Fibroblast of lung (primary cell): ENCODE data around the gene BCAN.

Source experiments
- EZH2 ChIP-seq: IDR thresholded peaks from 2 replicates; pipeline ENCODE4 v1.5.1; 2012; ENCODE audit warnings: low read length, control low read depth, mild to moderate bottlenecking; ENCODE audit errors: missing control alignments
- TF ChIP-seq, protein P1 (sequence below), 2 donors: IDR thresholded peaks in 1 of 2; conservative IDR thresholded peaks in 1 of 2; 1 replicate in 1 of 2; 2 replicates in 1 of 2; pipeline ENCODE4 v1.5.1; 2011 to 2012; ENCODE audit warnings: low read length in 2 of 2, control low read depth in 1 of 2, inconsistent platforms in 1 of 2, low read depth in 1 of 2, mild to moderate bottlenecking in 1 of 2

GRCh38 chr1:156596426-156596825 lies 45.5 kb upstream of the BCAN start:
- no peak for TF ChIP-seq EZH2
- TF ChIP-seq, protein P1, sequence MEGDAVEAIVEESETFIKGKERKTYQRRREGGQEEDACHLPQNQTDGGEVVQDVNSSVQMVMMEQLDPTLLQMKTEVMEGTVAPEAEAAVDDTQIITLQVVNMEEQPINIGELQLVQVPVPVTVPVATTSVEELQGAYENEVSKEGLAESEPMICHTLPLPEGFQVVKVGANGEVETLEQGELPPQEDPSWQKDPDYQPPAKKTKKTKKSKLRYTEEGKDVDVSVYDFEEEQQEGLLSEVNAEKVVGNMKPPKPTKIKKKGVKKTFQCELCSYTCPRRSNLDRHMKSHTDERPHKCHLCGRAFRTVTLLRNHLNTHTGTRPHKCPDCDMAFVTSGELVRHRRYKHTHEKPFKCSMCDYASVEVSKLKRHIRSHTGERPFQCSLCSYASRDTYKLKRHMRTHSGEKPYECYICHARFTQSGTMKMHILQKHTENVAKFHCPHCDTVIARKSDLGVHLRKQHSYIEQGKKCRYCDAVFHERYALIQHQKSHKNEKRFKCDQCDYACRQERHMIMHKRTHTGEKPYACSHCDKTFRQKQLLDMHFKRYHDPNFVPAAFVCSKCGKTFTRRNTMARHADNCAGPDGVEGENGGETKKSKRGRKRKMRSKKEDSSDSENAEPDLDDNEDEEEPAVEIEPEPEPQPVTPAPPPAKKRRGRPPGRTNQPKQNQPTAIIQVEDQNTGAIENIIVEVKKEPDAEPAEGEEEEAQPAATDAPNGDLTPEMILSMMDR (conservative IDR thresholded peaks at IDR 0.05 in 1 of 2, IDR thresholded peaks at IDR 0.05 in 1 of 2; ENCODE audit: low read depth in 1 of 2, low read length in 2 of 2), result no peak
